ENCODE results near the gene GPR55.

- TF ChIP-seq CTCF (IDR thresholded peaks at IDR 0.05) (no peak), EP300 (IDR thresholded peaks at IDR 0.05) (no peak), POLR2A (IDR thresholded peaks at IDR 0.05) (no peak)
Measured at GRCh38 chr2:230968921-230969658, 44.0 kb upstream of the GPR55 start.

Data from stomach (tissue), 4 donors.